ENCODE data around the gene LPP. TPM values are rescaled to one million over a fixed set of nuclear protein-coding genes. Genes with fewer than 3 reads are reported as not detected.

LPP gene
- polyA plus RNA-seq, 1 experiment, result 76.3 TPM

DNA sequence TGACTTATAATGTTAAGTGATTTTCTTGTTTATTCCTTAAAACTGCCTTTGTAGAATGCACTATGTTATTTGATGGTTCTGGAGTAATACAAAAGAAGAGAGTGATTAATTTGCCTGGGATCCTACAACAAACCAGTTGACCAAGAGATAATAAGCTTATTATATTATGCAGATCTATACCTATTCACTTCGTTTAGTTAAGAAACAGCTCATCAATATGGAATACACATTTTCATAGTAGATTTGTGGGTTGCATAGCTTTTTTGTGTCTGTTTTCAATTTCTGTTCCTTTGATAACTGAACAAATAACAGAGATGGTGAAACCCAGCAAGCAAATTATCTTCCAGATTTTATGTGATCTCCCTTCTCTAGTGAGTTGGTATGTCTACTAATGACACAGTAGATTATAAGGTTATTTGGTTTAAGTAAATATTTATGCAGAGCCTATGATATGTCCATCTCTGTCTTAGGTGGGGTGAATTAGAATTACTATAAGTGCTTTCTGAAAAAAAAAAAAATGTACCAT lies 574.5 kb downstream of the LPP start:
- Histone ChIP-seq H3K4me3 (ENCODE audit: low read depth, low read length) (no peak overlapping the region), H3K27me3 (ENCODE audit: control insufficient read depth, insufficient read depth, low read length) (no peaks in the 10 kb centered on the region), H3K9me3 (ENCODE audit: control insufficient read depth, insufficient read depth, low read length) (no peaks in the 10 kb centered on the region), H3K27ac (ENCODE audit: low read depth, low read length) (no peak overlapping the region)
- TF ChIP-seq, protein P1, sequence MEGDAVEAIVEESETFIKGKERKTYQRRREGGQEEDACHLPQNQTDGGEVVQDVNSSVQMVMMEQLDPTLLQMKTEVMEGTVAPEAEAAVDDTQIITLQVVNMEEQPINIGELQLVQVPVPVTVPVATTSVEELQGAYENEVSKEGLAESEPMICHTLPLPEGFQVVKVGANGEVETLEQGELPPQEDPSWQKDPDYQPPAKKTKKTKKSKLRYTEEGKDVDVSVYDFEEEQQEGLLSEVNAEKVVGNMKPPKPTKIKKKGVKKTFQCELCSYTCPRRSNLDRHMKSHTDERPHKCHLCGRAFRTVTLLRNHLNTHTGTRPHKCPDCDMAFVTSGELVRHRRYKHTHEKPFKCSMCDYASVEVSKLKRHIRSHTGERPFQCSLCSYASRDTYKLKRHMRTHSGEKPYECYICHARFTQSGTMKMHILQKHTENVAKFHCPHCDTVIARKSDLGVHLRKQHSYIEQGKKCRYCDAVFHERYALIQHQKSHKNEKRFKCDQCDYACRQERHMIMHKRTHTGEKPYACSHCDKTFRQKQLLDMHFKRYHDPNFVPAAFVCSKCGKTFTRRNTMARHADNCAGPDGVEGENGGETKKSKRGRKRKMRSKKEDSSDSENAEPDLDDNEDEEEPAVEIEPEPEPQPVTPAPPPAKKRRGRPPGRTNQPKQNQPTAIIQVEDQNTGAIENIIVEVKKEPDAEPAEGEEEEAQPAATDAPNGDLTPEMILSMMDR (IDR thresholded peaks at IDR 0.05; ENCODE audit: low read depth, low read length), result no peak
- CTCF ChIA-PET, result interaction anchor here (0.6 to 1.2 kb wide), 3 partner anchors 226 to 988 kb away, joined by 3 to 5 read pairs (median 3); no protein-coding TSS in a partner anchor
- POLR2A ChIA-PET, result no interaction called here
- no peak for DNase-seq (ENCODE audit: low read depth, low spot score)

DNA sequence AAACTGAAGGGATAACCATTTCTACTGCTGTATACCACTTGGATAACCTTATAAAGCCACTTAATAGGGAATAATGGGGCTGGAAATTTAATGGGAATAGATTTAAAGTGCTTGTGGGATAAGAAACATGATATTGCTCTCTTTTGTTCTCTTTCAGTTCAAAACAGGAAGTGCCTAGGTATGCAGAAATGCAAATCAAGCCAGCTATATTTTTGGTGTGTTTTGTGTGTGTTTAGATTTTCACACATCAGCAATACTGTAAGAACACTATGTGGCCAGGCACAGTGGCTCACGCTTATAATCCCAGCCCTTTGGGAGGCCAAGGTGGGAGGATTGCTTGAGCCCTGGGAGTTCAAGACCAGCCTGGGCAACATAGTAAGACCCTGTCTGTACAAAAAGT lies 575.5 kb downstream of the LPP start:
- Histone ChIP-seq H3K9me3 (ENCODE audit: control insufficient read depth, insufficient read depth, low read length) (no peaks in the 10 kb centered on the region), H3K27ac (ENCODE audit: low read depth, low read length) (no peak overlapping the region), H3K27me3 (ENCODE audit: control insufficient read depth, insufficient read depth, low read length) (no peaks in the 10 kb centered on the region), H3K4me3 (ENCODE audit: low read depth, low read length) (no peak overlapping the region)
- ChIA-PET POLR2A (no interaction called here), CTCF (interaction anchor here (0.6 kb wide), 1 partner anchor 52 kb away, joined by 3 read pairs; no protein-coding TSS in a partner anchor)
- TF ChIP-seq, protein P1 (IDR thresholded peaks at IDR 0.05; ENCODE audit: low read depth, low read length), result no peak
- no peak for DNase-seq (ENCODE audit: low read depth, low spot score)

DNA sequence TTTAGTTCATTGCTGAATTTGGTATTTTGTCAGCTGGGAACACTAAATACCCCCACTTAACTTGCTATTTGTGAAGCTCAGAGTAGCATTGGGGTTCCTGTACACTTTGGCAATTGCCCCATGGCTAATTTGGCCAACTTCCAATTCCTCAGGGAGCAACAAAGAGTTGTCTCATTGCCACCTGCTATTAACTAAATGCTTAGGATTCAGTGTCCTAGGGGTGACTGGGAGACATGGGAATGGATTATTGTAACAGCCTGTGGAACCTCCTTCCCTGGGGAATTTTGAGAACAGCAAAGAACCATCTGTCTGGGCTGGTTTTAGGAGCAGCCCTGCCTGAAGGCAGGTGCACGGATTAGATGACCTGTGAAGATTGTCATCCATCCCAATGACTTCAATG lies 580.4 kb downstream of the LPP start:
- Histone ChIP-seq H3K9me3 (ENCODE audit: control insufficient read depth, insufficient read depth, low read length) (no peaks in the 10 kb centered on the region), H3K27ac (ENCODE audit: low read depth, low read length) (no peak overlapping the region), H3K4me3 (ENCODE audit: low read depth, low read length) (no peak overlapping the region), H3K27me3 (ENCODE audit: control insufficient read depth, insufficient read depth, low read length) (no peaks in the 10 kb centered on the region)
- TF ChIP-seq, protein P1 (IDR thresholded peaks at IDR 0.05; ENCODE audit: low read depth, low read length), result no peak
- DNase-seq (ENCODE audit: low read depth, low spot score), result no peak
- POLR2A ChIA-PET, result no interaction called here
- CTCF ChIA-PET, result interaction anchor here (0.8 to 1.1 kb wide), 2 partner anchors 220 to 994 kb away, joined by 4 read pairs; no protein-coding TSS in a partner anchor

DNA sequence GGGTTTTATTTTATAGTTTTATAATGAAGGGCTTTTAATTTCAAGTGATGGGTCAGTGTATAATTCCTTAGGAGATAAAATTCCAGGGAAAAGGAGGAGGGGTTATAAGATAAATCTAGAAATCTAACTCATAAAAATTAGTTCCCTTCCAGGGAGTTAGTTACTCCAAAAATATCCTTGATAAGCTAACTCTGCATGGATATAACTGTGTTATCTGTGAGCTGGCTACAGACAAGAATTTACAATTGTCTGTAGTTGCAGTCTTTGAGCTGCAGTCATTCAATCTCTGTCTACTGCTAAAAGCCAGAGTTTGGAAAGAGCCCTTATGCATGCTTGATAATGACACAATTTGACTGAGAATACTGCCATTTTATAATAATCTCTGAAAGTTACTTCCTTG lies 585.6 kb downstream of the LPP start:
- no peak for DNase-seq (ENCODE audit: low read depth, low spot score)
- ChIA-PET CTCF (interaction anchor here (1.2 kb wide), 1 partner anchor 999 kb away, joined by 4 read pairs; no protein-coding TSS in a partner anchor), POLR2A (no interaction called here)

DNA sequence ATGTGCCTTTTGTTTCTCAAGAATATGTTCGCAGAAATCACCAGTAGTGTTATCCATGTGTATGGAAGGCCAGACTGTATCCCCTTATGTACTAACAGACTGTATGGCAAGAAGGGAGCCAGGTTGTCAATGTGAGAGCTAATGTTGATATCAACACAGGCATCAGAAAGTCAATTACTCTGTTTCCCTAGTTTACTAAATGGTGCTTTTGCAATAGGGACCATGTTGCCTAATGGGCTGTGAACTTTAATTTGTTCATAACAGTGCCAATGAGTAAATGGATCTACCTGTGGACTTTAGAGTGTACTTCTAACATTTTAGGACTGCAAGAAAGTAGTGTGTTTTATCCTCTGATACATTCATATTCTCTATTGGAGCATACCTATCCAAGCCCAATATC lies 586.1 kb downstream of the LPP start:
- DNase-seq (ENCODE audit: low read depth, low spot score), result no peak
- no peak overlapping the region for H3K27ac ChIP-seq (ENCODE audit: low read depth, low read length)
- no peaks in the 10 kb centered on the region for H3K9me3 ChIP-seq (ENCODE audit: control insufficient read depth, insufficient read depth, low read length)
- POLR2A ChIA-PET, result no interaction called here
- no peak overlapping the region for H3K4me3 ChIP-seq (ENCODE audit: low read depth, low read length)
- no peaks in the 10 kb centered on the region for H3K27me3 ChIP-seq (ENCODE audit: control insufficient read depth, insufficient read depth, low read length)
- TF ChIP-seq, protein P1 (IDR thresholded peaks at IDR 0.05; ENCODE audit: low read depth, low read length), result no peak
- CTCF ChIA-PET, result interaction anchor here (1.2 kb wide), 1 partner anchor 1000 kb away, joined by 4 read pairs; no protein-coding TSS in a partner anchor

More for the DNA sequence above, 585.6 kb downstream of the LPP start:
- Histone ChIP-seq H3K4me3 (ENCODE audit: low read depth, low read length) (no peak overlapping the region), H3K27me3 (ENCODE audit: control insufficient read depth, insufficient read depth, low read length) (no peaks in the 10 kb centered on the region), H3K27ac (ENCODE audit: low read depth, low read length) (no peak overlapping the region), H3K9me3 (ENCODE audit: control insufficient read depth, insufficient read depth, low read length) (no peaks in the 10 kb centered on the region)
- TF ChIP-seq, protein P1 (IDR thresholded peaks at IDR 0.05; ENCODE audit: low read depth, low read length), result no peak
